Measurements from ENCODE around the gene UBE2D4. TPM values are rescaled to one million over a fixed set of nuclear protein-coding genes. Genes with fewer than 3 reads are reported as not detected.
"Not testable (repeated sequence)": the region's sequence is repeated elsewhere in the genome, so short reads cannot be mapped to it uniquely, and the experiment has no call there.

The UBE2D4 gene
- 10 to 100 TPM in 1 of 2 donors, 1 to 10 TPM in 1; 9.2 to 13.1 TPM for total RNA-seq
- long read RNA-seq, partial matches to known transcripts: 1 of 9 reads
- long read RNA-seq, other reads (novel, unspliced or antisense): 3 of 9 reads

DNA sequence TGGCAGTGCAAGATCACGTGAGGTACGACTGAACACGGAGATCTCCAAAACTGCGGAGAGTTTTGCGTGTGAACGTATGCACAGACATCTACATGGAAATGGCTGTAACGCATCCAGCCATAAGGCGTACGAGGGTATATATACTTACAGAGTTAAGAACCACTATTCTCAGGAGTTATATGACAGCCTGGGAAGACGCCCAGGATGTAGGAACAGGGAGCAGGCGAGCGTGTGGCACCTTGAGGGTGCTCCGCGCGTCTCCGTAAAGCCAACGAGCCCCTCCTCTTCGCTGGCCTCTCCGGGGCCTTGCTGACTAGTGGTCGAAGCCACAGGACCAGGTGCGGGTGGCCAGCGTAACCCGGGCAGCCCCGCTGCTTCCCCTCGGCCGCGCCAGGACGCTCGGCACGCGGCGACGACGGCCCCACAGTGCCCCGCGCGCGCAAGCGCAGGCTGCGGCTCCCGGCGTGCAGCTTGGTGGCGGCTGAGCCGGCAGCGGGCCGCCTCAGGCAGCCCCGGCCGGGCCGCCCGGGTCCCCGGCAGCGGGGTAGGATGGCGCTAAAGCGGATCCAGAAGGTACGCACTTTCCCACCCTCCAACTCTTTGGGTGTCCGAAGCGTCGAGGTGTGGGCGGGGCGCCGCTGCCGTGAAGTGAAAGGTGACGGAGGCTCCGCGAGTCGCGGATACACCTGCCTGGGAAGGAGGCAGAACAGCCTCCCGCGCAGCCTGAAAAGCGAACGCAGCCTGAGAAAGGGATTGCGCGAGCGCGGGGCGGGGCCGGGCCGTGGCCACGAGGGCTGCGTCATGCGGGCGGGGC is at the start of gene UBE2D4:
UBE2D4 (plus strand) TSS at position 453 of the 814 bp plus-strand sequence; CDS start at position 550, 97 bp downstream.
- DNase-seq (peak; percentile 90 to 95), ATAC-seq (peak; percentile 95)
- intact Hi-C loops (cut with DNase I, micrococcal nuclease): no loop called here

DNA sequence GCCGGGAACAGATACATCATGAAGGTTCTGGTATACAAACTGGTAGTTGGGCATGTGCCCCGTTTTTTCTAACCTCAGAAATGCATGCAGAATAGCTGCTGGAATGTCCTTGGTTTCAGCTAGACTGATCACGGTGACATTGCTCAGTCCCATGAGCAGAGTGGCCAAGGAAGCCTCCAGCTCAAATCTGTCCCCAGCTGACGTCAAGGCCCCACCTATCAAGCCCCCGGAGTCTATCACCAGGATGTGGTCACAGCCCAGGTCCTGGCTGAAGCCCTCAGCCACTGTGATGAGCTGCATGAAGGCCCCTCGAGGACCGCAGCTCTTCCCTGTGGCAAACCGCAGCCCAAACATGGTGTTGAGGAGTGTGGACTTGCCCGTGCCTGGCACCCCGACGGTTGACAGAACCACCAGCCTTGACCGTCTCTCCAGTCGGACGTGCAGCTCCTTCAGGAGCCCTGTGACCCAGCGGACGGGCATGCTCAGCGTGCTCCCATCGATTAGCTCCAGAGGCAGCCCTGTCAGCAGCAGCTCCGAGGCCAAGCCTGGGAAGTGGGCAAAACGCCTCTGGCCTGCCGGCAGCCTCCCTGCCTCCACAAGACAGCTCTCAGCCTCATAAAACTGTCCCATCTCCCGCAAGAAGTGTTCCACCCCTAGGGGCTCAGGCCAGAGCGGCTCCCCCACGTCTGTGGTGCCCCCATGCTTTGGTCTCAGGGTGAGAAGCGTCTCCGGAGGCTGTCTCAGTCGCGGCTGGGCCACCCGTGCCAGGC is 49.1 kb upstream of the UBE2D4 start:
- no peak for ATAC-seq
- intact Hi-C loops (cut with DNase I, micrococcal nuclease): no loop called here
- no peak for DNase-seq

DNA sequence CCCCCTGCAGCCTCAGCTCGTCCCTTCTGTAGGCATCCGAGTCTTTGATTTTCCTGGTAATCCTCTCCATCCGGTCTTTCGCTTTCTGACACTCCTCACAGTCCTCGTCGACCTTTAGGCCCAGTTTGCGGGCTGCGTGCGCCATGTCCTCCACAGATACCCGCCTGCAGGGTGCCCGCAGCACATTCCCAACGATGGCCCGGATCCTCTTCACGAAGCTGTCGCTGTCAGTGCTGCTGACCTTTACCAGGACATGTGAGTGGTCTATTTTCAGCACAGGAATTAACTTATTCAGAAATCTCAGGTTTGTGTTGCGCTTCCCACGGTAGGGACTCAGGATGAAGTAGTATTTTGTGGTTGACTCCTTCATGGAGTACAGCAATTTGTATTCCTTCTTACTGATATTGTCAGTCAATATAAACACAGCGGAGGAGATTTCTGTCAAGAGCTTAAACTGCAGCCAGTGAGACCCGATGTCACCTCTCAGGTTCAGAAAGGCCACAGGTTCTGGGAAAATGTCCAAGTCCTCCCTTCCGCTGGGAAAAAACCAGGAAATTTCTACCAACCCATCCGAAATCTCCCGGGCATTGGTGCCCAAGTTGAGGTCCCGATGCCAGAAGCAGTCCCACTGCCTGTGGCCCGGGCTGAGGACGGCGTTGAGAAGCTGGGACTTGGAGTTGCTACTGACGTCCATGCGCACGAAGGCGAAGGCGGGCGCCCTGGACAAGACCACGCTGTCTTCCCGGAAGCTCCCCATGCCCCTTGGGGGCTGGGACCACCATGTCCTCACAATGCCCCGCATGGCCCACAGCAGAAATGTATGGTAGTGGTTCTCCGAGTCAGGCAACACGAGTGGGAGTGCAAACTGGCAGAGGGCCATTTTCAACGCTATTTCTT is 48.0 kb upstream of the UBE2D4 start:
- DNase-seq: no peak
- intact Hi-C loops (cut with DNase I, micrococcal nuclease): no loop called here
- ATAC-seq: no peak

DNA sequence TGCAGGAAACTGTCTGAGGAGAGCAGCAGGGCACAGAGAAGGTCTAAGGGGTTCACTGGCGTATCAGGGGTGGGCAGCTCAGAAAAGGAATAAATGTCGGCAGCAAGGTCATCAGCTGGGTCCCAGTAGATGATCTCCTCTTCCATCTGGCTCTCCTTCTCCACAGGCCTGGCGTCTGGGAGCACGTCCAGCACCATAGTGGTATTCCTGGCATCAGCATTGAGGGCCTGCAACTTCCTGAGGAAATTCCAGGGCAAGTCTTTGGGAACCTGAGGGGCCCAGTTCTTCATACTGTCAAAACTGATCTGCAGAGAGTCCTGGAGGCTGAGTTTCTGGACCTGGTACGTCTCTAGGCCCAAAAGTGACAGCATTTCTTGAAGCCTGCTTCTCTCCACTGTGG is 47.4 kb upstream of the UBE2D4 start:
- intact Hi-C loops (cut with DNase I, micrococcal nuclease): no loop called here
- DNase-seq (no peak), ATAC-seq (no peak)

DNA sequence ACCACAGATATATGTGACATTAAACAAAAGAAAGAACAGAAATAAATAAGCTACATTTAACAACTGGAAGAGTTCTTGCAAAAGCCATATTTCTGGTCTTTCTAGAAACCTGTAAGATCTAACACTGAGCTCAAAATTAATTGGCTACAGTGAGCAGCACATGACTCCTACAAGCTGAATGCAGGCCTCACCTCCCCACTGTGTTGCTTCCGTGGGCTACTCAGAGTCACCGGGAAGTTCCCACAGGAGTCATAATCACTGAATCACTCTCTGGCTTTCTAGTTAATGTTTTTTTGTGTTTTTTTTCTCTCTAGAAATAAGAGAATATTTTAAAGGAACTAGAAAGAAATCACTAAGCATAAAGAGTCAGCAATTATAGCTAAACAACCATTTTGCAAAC is 46.8 kb upstream of the UBE2D4 start:
- no peak for DNase-seq
- ATAC-seq: no peak
- intact Hi-C loops (cut with DNase I, micrococcal nuclease): no loop called here

DNA sequence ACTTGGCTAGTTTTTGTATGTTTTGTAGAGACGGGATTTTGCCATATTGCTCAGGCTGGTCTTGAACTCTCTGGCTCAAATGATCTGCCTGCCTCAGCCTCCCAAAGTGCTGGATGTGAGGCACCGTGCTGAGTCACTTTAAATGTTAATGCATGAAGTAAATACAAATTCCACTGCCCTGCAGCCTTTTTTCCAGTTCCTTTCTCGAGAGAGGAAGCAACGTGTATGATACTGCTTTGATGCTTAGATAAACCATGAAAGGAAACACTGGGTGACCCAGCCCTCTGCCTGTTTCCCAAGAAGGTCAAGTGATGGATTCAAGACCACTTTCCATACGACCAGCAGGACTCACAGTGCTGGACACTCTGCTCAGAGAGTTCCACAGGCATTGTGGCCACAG is 45.6 kb upstream of the UBE2D4 start:
- intact Hi-C loops (cut with DNase I, micrococcal nuclease): no loop called here
- ATAC-seq (no peak), DNase-seq (no peak)

DNA sequence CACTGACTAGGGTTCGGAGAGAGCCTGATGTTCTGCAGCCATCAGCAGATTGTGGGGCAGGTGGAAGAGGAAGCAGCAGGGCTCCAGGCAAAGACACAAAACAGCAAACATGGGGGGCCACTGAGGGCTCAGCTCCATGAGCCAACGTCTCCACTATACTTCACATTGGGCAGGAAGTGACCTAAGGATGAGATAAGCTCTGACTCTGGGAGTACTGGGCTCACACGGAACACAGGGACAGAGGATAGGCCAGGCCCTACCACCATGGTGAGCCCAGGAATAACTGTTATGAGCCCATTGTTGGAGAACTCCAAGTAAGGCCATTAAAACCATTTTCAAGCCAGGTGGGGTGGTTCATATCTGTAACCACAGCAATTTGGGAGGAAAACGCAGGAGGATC is 42.0 kb upstream of the UBE2D4 start:
- ATAC-seq (no peak), DNase-seq (no peak)
- intact Hi-C loops (cut with DNase I, micrococcal nuclease): no loop called here

DNA sequence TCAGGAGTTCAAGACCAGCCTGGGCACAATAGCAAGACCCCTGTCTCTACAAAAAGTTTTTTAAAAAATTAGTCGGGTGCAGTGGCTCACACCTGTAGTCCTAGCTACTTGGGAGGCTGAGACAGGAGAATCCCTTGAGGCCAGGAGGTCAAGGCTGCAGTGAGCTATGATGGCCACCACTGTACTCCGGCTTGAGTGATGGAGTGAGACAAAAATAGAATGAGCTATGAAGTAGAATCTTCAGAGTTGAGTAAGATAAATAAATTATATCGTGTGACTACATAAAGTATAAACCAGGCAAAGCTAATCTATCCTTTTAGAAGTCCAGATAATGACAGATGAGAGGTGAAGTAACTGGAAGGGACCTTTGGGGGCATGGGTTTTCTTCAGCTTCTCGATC is 41.6 kb upstream of the UBE2D4 start:
- intact Hi-C loops (cut with DNase I, micrococcal nuclease): no loop called here
- no peak for ATAC-seq
- no peak for DNase-seq

DNA sequence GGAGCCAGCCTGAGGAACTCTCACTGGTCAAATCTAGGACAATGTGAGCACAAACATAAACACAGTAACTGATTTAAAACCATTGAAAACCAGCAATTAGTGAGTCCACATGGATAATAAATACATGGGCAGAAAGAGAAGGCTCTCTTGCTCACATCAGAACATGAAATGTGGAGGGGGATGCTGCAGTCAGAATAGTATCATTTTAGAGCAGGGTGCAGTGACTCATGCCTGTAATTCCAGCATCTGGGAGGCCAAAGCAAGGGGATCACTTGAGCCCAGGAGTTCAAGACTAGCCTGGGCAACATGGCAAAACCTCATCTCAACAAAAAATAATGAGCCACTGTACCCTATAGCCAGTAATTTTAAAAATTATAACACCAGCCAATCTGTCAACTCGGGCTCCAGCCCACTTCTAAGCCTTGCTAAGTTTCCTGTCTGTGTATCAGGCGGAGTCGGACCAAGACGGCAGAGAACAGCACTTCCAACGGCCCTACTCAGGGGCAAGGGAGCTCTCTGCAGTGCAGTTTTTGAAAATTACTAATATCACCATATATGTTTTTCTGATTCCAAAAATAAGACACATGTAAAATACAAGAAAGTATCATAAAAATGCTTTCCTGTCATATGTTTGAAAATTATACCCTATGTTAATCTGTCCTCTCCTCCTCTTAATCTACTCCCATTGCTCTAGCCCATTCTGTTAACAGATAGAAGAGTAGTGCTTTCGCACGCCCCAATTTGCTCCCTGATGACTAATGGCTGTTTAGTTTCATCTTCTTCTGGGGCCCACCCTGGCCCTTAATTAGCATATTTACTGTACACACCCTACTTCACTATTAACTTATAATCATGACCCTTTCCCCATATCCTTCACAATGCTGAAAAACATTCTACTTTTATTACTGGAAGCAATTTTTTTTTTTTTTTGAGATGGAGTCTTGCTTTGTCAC is 37.0 kb upstream of the UBE2D4 start:
- intact Hi-C loops (cut with DNase I, micrococcal nuclease): no loop called here
- no peak for ATAC-seq
- no peak for DNase-seq

DNA sequence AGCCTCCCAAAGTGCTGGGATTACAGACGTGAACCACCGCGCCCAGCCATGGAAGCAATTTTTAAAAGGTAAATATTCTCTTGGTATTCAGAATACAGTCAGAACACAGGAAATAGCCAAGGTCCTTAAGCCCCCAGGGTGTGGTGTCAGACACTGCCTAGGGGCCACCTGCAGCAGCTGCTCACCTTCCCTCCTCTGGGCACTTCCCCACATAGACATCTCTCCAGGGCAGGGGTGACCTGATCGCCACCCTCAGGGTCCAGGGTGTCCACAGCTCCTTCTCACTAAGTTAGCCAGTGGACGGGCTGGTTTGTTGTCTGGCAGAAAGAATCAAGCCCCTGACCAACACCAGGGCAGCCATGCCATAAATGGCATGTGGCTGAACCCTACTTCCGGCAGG is 35.8 kb upstream of the UBE2D4 start:
- intact Hi-C loops (cut with DNase I, micrococcal nuclease): no loop called here
- DNase-seq (no peak), ATAC-seq (no peak)

DNA sequence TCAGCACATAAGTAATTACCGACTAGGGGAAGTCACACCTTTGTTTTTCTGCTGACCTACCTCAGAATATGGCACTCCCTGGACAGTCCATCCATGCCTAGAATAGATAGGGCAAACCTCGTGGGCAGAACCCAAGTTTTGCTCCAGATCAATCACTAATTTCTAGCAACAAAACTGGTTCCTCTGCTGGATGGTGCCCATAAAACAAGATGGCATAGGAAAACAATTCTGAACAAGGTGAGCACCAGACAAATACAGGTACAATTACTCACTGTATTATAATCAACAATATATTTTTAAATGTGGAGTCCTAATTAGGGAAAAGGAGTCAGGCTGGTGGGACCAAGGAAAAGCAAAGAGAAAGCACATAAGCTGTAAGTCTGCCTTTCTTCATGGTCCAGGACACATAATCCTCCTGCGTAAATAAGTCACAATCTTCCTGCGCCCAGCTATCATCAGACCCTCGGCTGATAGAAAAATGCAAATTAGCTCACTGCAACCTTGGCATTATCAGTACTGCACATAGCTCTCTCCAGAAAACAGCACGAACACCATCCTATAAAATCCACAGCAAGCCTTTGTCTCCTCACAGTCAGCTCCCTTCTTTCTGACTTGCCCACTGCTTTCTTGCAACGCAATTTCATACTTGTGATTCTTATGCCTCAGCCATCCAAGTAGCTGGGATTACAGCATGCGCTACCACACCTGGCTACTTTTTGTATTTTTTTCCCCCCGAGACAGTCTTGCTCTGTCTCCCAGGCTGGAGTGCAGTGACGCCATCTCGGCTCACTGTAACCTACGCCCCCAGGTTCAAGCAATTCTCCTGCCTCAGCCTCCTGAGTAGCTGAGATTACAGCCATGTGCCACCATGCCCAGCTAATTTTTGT is 34.9 kb upstream of the UBE2D4 start:
- ATAC-seq (peak; percentile 37), DNase-seq (no peak)
- intact Hi-C loops (cut with DNase I, micrococcal nuclease): no loop called here

DNA sequence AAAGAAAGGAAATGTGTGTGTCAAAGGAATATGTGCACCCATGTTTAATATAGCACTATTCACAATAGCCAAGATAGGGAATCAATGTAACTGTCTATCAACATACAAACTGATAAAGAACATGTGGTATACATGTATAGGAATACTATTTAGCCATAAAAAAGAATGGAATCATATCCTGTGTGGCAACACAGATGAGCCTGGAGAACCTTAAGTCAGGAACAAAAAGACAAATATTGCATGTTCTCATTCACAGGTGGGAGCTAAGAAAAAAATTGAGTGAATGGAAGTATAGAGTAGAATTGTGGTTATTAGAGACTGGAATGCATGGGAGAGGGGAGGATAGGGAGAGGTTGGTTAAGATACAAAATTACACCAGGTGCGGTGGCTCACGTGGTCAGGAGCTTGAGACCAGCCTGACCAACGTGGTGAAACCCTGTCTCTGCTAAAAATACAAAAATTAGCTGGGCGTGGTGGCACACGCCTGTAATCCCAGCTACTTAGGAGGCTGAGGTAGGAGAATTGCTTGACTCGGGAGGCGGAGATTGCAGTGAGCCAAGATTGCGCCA is 30.3 kb upstream of the UBE2D4 start:
- intact Hi-C loops (cut with DNase I, micrococcal nuclease): no loop called here
- ATAC-seq (no peak), DNase-seq (no peak)

DNA sequence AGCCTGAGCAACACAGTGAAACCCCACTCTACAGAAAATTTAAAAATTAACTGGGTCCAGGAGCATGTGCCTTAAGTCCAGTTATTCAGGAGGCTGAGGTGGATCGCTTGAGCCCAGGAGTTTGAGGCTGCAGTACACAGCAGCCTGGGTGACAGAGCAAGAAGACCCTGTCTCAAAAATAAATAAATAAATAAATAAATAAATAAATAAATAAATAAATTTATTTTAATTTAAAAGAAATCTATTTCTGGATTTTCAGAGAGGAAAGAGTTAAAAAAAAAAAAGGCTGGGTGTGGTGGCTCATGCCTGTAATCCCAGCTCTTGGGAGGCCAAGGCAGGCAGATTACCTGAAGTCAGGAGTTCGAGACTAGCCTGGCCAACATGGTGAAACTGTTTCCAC is 27.7 kb upstream of the UBE2D4 start:
- not testable (repeated sequence) for ATAC-seq

DNA sequence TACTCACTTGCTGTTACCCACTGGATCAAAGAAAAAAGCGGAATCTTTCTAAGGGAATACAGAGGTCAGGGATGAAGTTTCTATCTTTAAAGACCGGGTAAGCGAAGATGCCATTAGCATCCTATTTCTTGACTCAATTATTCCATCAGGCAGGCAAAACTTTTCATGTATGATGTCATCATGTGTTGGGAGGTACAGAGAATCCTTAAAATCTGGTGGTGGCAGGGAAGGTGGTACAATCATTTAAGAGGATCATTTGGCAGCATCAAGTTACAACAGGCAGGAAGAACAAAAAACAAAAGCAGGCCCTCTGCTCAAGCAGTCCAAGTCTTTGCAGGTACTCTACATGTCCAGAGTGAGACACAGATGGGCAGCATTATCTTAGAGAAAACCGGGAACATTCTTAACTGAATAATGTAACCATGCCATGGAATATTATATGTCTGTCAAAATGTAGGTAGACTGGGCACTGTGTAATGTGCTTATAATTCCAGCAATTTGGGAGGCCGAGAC is 23.6 kb upstream of the UBE2D4 start:
- ATAC-seq (no peak), DNase-seq (no peak)
- intact Hi-C loops (cut with DNase I, micrococcal nuclease): no loop called here

More for the DNA sequence above, 27.7 kb upstream of the UBE2D4 start:
- DNase-seq; intact Hi-C loops (cut with DNase I, micrococcal nuclease): not testable (repeated sequence)

DNA sequence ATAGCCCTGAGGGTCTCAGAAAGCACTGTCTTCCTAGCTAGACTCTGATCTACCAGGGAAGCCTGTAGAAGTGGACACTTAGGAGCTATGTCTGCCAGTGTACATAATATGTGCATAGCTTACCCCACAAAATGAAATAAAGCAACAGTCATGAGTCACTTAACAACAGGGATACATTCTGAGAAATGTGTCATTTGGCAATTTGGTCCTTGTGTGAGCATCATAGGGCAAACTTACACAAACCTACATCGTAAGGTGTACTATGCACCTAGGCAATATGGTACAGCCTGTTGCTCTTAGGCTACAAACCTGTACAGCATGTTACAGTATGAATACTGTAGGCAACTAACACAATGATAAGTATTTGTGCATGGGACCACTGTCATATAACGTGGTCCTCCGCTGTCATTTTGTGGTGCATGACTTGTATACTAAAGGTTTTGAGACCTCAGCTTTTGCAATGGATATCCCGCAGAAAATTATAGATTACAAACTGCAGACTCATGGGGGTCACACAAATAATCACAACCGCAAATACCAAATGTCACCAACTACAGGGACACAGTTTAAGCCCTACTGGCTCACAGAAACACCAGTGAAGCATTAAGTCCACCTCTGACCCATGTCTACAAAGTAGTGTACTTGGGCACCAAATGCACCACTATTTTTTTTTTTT is 21.6 kb upstream of the UBE2D4 start:
- intact Hi-C loops (cut with DNase I, micrococcal nuclease): no loop called here
- DNase-seq (no peak), ATAC-seq (peak; percentile 20)

Measured in left colon (tissue), 2 donors.